MCF 10A (cell line): ENCODE data around the gene BIRC5. TPM values are rescaled to one million over a fixed set of nuclear protein-coding genes. Genes with fewer than 3 reads are reported as not detected.
A peak's percentile ranks its signal among the peaks of the same experiment; 100 is the strongest.

ENCODE experiments used
- BruUV-seq: library from RNA; stranded (reverse); fragments of 400-500 nt; replicated peaks from 2 replicates; lab custom pipeline; 2021; lab: Mats Ljungman, UMichigan
- CTCF ChIA-PET: fragments of 300-600 bp; sonication (Branson Sonifier 250); formaldehyde crosslinking; extraction: SDS; loops from one replicate; lab custom pipeline; 2021; ENCODE audit warnings: antibody characterized with exemption, inconsistent platforms; lab: Yijun Ruan, JAX
- POLR2A ChIA-PET: fragments of 300-600, 350-650 bp; sonication (Branson Sonifier 250); formaldehyde crosslinking; extraction: SDS; loops from one replicate; lab custom pipeline; 2020; ENCODE audit warnings: antibody characterized with exemption, inconsistent platforms; lab: Yijun Ruan, JAX
- DNase-seq: peaks from one replicate; pipeline ENCODE4 v3.0.0-alpha.2; 2018; ENCODE audit not compliant: unreplicated experiment
- H3K27ac Mint-ChIP-seq: one replicate; pipeline ENCODE4 v1.8.0; 2022; ENCODE audit warnings: mild to moderate bottlenecking, low read depth, mixed read lengths; ENCODE audit not compliant: unreplicated experiment
- H3K27me3 Mint-ChIP-seq: one replicate; pipeline ENCODE4 v1.8.0; 2022; ENCODE audit warnings: mixed read lengths; ENCODE audit not compliant: insufficient read depth, unreplicated experiment
- H3K36me3 Mint-ChIP-seq: one replicate; pipeline ENCODE4 v1.8.0; 2022; ENCODE audit warnings: mild to moderate bottlenecking, moderate library complexity, mixed read lengths; ENCODE audit not compliant: insufficient read depth, unreplicated experiment
- H3K4me1 Mint-ChIP-seq: one replicate; pipeline ENCODE4 v1.8.0; 2022; ENCODE audit warnings: mixed read lengths; ENCODE audit not compliant: insufficient read depth, unreplicated experiment
- H3K4me3 Mint-ChIP-seq: one replicate; pipeline ENCODE4 v1.8.0; 2022; ENCODE audit warnings: mild to moderate bottlenecking, moderate library complexity, mixed read lengths; ENCODE audit not compliant: unreplicated experiment
- H3K9me3 Mint-ChIP-seq: one replicate; pipeline ENCODE4 v1.8.0; 2022; ENCODE audit warnings: mixed read lengths; ENCODE audit not compliant: unreplicated experiment
- CTCF ChIP-seq: fragments of 200-600 bp; IDR thresholded peaks from one replicate; pipeline ENCODE4 v1.8.0; 2022; ENCODE audit warnings: antibody characterized with exemption, mild to moderate bottlenecking; ENCODE audit not compliant: unreplicated experiment
- intact Hi-C: fragments of 100-400 bp; cut with micrococcal nuclease; formaldehyde crosslinking; loops from 2 replicates; pipeline ENCODE4 v1.14.1; 2022
- total RNA-seq: library from RNA; stranded (reverse); gene quantifications from 2 replicates; pipeline ENCODE4 v1.2.3, GENCODE V29; 2022

The BIRC5 gene
- total RNA-seq, 1 experiment from 2014 or later, result 45.6 TPM

GRCh38 chr17:78214706-78215061 is 631 bp downstream of the BIRC5 start:
- peak overlapping the region; percentile 76 for H3K4me3 Mint-ChIP-seq
- POLR2A ChIA-PET, result no interaction called here
- H3K4me1 Mint-ChIP-seq, result no peaks in the 10 kb centered on the region
- intact Hi-C loops, result loop anchor here (1.0 kb wide), 1 partner anchor 27 kb away; the partner anchor contains the start of genes AFMID and TK1
- CTCF ChIA-PET, result interaction anchor here (0.6 kb wide), 1 partner anchor 23 kb away, joined by 3 read pairs; no protein-coding TSS in a partner anchor
- BruUV-seq, result no TSS peak
- no peaks in the 10 kb centered on the region for H3K9me3 Mint-ChIP-seq
- H3K27ac Mint-ChIP-seq, result no peak overlapping the region
- no peaks in the 10 kb centered on the region for H3K27me3 Mint-ChIP-seq
- peaks cover 14% of the 10 kb centered on the region for H3K36me3 Mint-ChIP-seq
- DNase-seq, result no peak
- no peak for TF ChIP-seq CTCF

GRCh38 chr17:78219396-78220150 is 5.5 kb downstream of the BIRC5 start:
- H3K4me3 Mint-ChIP-seq, result no peak overlapping the region
- no peaks in the 10 kb centered on the region for H3K4me1 Mint-ChIP-seq
- intact Hi-C loops, result no loop called here
- H3K27ac Mint-ChIP-seq, result peak overlapping the region; percentile 74
- no peak for DNase-seq
- H3K27me3 Mint-ChIP-seq, result no peaks in the 10 kb centered on the region
- ChIA-PET CTCF (interaction anchor here (0.6 kb wide), 1 partner anchor 1924 kb away, joined by 3 read pairs; no protein-coding TSS in a partner anchor), POLR2A (no interaction called here)
- H3K9me3 Mint-ChIP-seq, result no peaks in the 10 kb centered on the region
- H3K36me3 Mint-ChIP-seq, result peaks cover 48% of the 10 kb centered on the region
- BruUV-seq, result no TSS peak
- TF ChIP-seq CTCF, result no peak

GRCh38 chr17:78223061-78223460 is 9.0 kb downstream of the BIRC5 start:
- no TSS peak for BruUV-seq
- no peak overlapping the region for H3K27ac Mint-ChIP-seq
- H3K4me3 Mint-ChIP-seq, result no peak overlapping the region
- intact Hi-C loops, result no loop called here
- ChIA-PET POLR2A (no interaction called here), CTCF (interaction anchor here (1.5 kb wide), 1 partner anchor 27 kb away, joined by 4 read pairs; no protein-coding TSS in a partner anchor)
- no peaks in the 10 kb centered on the region for H3K9me3 Mint-ChIP-seq
- DNase-seq, result no peak
- no peak for TF ChIP-seq CTCF
- peaks cover 45% of the 10 kb centered on the region for H3K36me3 Mint-ChIP-seq
- H3K4me1 Mint-ChIP-seq, result no peaks in the 10 kb centered on the region
- H3K27me3 Mint-ChIP-seq, result no peaks in the 10 kb centered on the region

GRCh38 chr17:78223765-78224164 is 9.7 kb downstream of the BIRC5 start:
- H3K4me1 Mint-ChIP-seq, result no peaks in the 10 kb centered on the region
- H3K27ac Mint-ChIP-seq, result no peak overlapping the region
- no TSS peak for BruUV-seq

More at GRCh38 chr17:78223765-78224164, 9.7 kb downstream of the BIRC5 start:
- intact Hi-C loops, result no loop called here
- DNase-seq, result no peak
- no peaks in the 10 kb centered on the region for H3K9me3 Mint-ChIP-seq
- POLR2A ChIA-PET, result no interaction called here
- no peak overlapping the region for H3K4me3 Mint-ChIP-seq
- TF ChIP-seq CTCF, result no peak
- no peaks in the 10 kb centered on the region for H3K27me3 Mint-ChIP-seq
- CTCF ChIA-PET, result interaction anchor here (0.6 to 1.5 kb wide), 2 partner anchors 27 to 167 kb away, joined by 3 to 4 read pairs; no protein-coding TSS in a partner anchor
- H3K36me3 Mint-ChIP-seq, result peaks cover 45% of the 10 kb centered on the region
